PC-3 (cell line): ENCODE data around the gene SAP30L. TPM values are rescaled to one million over a fixed set of nuclear protein-coding genes. Genes with fewer than 3 reads are reported as not detected.

Experiments
- ATAC-seq: fragments of 200-7000 bp; cut with Tn5 transposase; 2 replicates; pipeline ENCODE4 v1.9.1; 2020; ENCODE audit warnings: mild to moderate bottlenecking, moderate library complexity
- BruUV-seq: library from RNA; stranded (reverse); fragments of 400-500 nt; replicated peaks from 2 replicates; lab custom pipeline; 2021; lab: Mats Ljungman, UMichigan
- CTCF ChIA-PET: fragments of 300-600 bp; sonication (Branson Sonifier 250); formaldehyde crosslinking; loops from one replicate; lab custom pipeline; 2022; ENCODE audit warnings: antibody characterized with exemption; lab: Charles Lee
- POLR2A ChIA-PET: fragments of 300-600 bp; sonication (Branson Sonifier 250); formaldehyde crosslinking; loops from one replicate; lab custom pipeline; 2022; ENCODE audit warnings: antibody characterized with exemption; ENCODE audit not compliant: unreplicated experiment; lab: Charles Lee
- DNase-seq: peaks from one replicate; pipeline ENCODE4 v3.0.0-alpha.2; 2015
- H2AFZ ChIP-seq: fragments of 300-600 bp; sonication (generic); 2 replicates; pipeline ENCODE4 v1.6.0; 2016; ENCODE audit warnings: antibody characterized with exemption, low read length
- H3F3A ChIP-seq: fragments of 300-600 bp; sonication (generic); one replicate; pipeline ENCODE4 v1.6.0; 2017; ENCODE audit warnings: antibody characterized with exemption, low read length, control low read depth, mild to moderate bottlenecking; ENCODE audit not compliant: unreplicated experiment
- H3K27ac ChIP-seq: fragments of 300-600 bp; sonication (generic); 2 replicates; pipeline ENCODE4 v1.5.1; 2016; ENCODE audit warnings: mild to moderate bottlenecking, low read length
- H3K27me3 ChIP-seq: fragments of 300-600 bp; sonication (generic); 2 replicates; pipeline ENCODE4 v1.6.1; 2016; ENCODE audit warnings: low read length, mixed read lengths
- H3K36me3 ChIP-seq: fragments of 300-600 bp; sonication (generic); 2 replicates; pipeline ENCODE4 v1.6.1; 2016; ENCODE audit warnings: low read depth, mixed run types, low read length, mixed read lengths
- H3K4me1 ChIP-seq: fragments of 300-600 bp; sonication (generic); 2 replicates; pipeline ENCODE4 v1.5.1; 2016; ENCODE audit warnings: low read length; ENCODE audit not compliant: insufficient read depth
- H3K4me2 ChIP-seq: fragments of 300-600 bp; sonication (generic); 2 replicates; pipeline ENCODE4 v1.6.0; 2016; ENCODE audit warnings: low read length
- H3K4me3 ChIP-seq: fragments of 300-600 bp; sonication (generic); 2 replicates; pipeline ENCODE4 v1.5.1; 2016; ENCODE audit warnings: mild to moderate bottlenecking, low read length, mixed read lengths
- H3K79me2 ChIP-seq: fragments of 300-600 bp; sonication (generic); 2 replicates; pipeline ENCODE4 v1.6.1; 2017; ENCODE audit warnings: low read length, mixed read lengths
- H3K9ac ChIP-seq: fragments of 300-600 bp; sonication (generic); 2 replicates; pipeline ENCODE4 v1.6.0; 2016; ENCODE audit warnings: mild to moderate bottlenecking, low read length
- H3K9me2 ChIP-seq: fragments of 300-600 bp; sonication (generic); replicated peaks from 2 replicates; pipeline ENCODE4 v1.6.1; 2016; ENCODE audit warnings: mixed run types, low read length, mixed read lengths
- H3K9me3 ChIP-seq: fragments of 300-600 bp; sonication (generic); 2 replicates; pipeline ENCODE4 v1.6.1; 2016; ENCODE audit warnings: low read length, mixed read lengths
- H4K20me1 ChIP-seq: fragments of 300-600 bp; sonication (generic); 2 replicates; pipeline ENCODE4 v1.6.1; 2016; ENCODE audit warnings: low read length, mixed read lengths
- EZH2 ChIP-seq: fragments of 300-600 bp; sonication (generic); IDR thresholded peaks from one replicate; pipeline ENCODE4 v1.6.1; 2017; ENCODE audit warnings: antibody characterized with exemption, mild to moderate bottlenecking, low read length; ENCODE audit not compliant: unreplicated experiment
- EZH2phosphoT487 ChIP-seq: fragments of 300-600 bp; sonication (generic); IDR thresholded peaks from 2 replicates; pipeline ENCODE4 v1.6.1; 2018; ENCODE audit warnings: mild to moderate bottlenecking, antibody characterized with exemption, low read length, borderline replicate concordance
- intact Hi-C: fragments of 100-400 bp; cut with micrococcal nuclease; formaldehyde crosslinking; loops from 2 replicates; pipeline ENCODE4 v1.9.0; 2023
- total RNA-seq: library from RNA; depleted of rRNA; stranded (reverse); fragments of >200 nt; gene quantifications from 2 replicates; pipeline ENCODE4 v1.2.3, GENCODE V29; 2014
- TF ChIP-seq, protein P1 (sequence below): fragments of 300-600 bp; sonication (generic); conservative IDR thresholded peaks from 2 replicates; pipeline ENCODE4 v1.5.1; 2017; ENCODE audit warnings: antibody characterized with exemption, low read depth, mild to moderate bottlenecking, low read length

SAP30L gene
- total RNA-seq, 1 experiment from 2014 or later = 36.0 TPM

DNA sequence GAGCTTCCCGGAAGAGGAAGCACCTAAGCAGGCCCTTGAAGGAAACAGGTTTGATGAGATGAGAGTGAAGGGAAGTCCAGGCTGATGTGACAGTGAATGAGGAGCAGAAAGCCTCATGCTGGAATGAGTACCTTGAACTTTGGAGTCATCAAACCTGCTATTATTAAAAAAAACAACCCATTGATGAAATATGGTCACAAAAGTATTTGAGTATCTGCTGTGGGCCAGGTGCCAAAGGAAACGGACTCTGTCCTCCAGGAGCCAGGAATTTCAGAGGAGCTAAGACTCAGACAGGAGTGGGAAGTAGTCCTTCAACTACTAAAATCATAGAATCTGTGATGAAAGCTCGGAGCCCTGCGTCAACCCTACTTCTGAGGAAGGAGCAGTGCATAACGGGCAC lies 20.4 kb downstream of the SAP30L start:
- intact Hi-C loops = loop anchor here (2.0 kb wide), 1 partner anchor 491 kb away; no protein-coding TSS in a partner anchor
- Histone ChIP-seq H3K9me2 (no peaks in the 10 kb centered on the region), H4K20me1 (no peaks in the 10 kb centered on the region), H3K27ac (no peak overlapping the region), H3K9me3 (no peaks in the 10 kb centered on the region), H3K9ac (no peak overlapping the region), H3F3A (no peaks in the 10 kb centered on the region), H3K4me2 (no peak overlapping the region), H3K27me3 (peaks cover 12% of the 10 kb centered on the region), H3K4me3 (no peak overlapping the region), H3K36me3 (no peaks in the 10 kb centered on the region), H3K4me1 (no peaks in the 10 kb centered on the region), H3K79me2 (no peaks in the 10 kb centered on the region), H2AFZ (no peak overlapping the region)
- POLR2A ChIA-PET = no interaction called here
- BruUV-seq = no TSS peak
- DNase-seq (no peak), ATAC-seq (no peak)
- CTCF ChIA-PET = no interaction called here
- TF ChIP-seq, protein P1, sequence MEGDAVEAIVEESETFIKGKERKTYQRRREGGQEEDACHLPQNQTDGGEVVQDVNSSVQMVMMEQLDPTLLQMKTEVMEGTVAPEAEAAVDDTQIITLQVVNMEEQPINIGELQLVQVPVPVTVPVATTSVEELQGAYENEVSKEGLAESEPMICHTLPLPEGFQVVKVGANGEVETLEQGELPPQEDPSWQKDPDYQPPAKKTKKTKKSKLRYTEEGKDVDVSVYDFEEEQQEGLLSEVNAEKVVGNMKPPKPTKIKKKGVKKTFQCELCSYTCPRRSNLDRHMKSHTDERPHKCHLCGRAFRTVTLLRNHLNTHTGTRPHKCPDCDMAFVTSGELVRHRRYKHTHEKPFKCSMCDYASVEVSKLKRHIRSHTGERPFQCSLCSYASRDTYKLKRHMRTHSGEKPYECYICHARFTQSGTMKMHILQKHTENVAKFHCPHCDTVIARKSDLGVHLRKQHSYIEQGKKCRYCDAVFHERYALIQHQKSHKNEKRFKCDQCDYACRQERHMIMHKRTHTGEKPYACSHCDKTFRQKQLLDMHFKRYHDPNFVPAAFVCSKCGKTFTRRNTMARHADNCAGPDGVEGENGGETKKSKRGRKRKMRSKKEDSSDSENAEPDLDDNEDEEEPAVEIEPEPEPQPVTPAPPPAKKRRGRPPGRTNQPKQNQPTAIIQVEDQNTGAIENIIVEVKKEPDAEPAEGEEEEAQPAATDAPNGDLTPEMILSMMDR = no peak
- no peak for TF ChIP-seq EZH2
- TF ChIP-seq EZH2phosphoT487 = no peak

DNA sequence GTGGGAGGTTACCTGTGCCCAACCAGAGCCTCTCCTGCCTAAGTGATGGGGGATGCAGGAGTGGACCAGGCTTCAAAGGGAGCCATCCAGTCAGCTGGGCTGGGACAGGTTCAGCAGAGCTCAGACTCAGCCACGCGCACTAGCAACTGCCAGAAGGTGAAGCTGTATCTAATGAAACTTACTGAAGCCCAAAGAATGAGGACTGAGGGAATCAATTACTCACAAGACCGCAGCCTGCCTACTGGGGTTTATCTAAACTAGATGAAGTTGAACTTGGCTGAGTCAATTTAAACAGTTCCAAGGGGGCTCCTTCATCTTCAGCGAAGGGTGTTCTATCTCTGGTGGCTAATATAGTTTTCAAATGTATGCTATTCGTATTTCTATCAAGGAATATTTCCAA lies 20.9 kb downstream of the SAP30L start:
- Histone ChIP-seq H3K9me3 (no peaks in the 10 kb centered on the region), H3K4me3 (no peak overlapping the region), H3F3A (no peaks in the 10 kb centered on the region), H3K27me3 (peaks cover 17% of the 10 kb centered on the region), H4K20me1 (no peaks in the 10 kb centered on the region), H3K27ac (no peak overlapping the region), H3K36me3 (no peaks in the 10 kb centered on the region), H3K4me1 (no peaks in the 10 kb centered on the region), H3K9ac (no peak overlapping the region), H2AFZ (no peak overlapping the region), H3K79me2 (no peaks in the 10 kb centered on the region), H3K4me2 (no peak overlapping the region), H3K9me2 (no peaks in the 10 kb centered on the region)
- intact Hi-C loops = loop anchor here (1.0 to 2.0 kb wide), 3 partner anchors 144 to 492 kb away; no protein-coding TSS in a partner anchor
- BruUV-seq = no TSS peak
- DNase-seq (no peak), ATAC-seq (no peak)
- TF ChIP-seq EZH2 (no peak), EZH2phosphoT487 (no peak)
- TF ChIP-seq, protein P1 = no peak
- POLR2A ChIA-PET = no interaction called here
- CTCF ChIA-PET = no interaction called here

DNA sequence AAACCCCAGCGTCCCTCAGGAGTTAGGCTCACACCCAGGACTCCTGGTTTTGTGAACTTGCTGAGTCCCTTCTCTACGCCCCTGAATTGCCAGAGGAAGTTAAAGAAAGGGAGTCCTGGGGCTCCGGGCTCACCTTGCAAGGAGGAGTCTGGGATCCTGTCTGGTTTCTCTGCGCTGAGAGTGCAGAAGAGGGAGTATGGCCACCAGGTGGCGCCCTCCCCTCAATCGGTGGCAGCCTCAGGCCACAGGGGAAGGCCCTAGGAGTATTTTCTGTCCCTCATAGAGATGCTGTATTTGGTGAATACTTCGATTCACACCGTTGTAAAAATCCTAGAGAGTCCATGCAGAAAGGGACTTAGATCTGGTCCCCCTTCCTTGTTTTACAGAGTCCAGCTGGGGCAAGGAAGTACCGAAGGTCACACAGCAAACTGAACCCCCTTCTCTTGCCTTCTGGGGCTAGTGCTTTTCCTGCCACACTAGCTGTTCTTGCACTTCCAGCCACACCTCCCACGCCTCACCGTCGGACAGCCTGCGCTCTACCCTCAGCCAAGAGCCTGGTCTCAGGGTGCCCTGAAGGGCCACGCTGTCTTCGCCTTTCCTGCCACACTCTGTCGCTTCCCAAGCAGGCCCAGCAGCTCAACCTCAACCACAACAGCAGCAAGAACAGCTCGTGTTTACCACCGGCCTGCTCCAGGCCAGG lies 22.0 kb downstream of the SAP30L start:
- intact Hi-C loops = loop anchor here (1.0 to 2.0 kb wide), 3 partner anchors 142 to 493 kb away; no protein-coding TSS in a partner anchor

More for the DNA sequence above, 22.0 kb downstream of the SAP30L start:
- Histone ChIP-seq H4K20me1 (no peaks in the 10 kb centered on the region), H3K36me3 (no peaks in the 10 kb centered on the region), H3K4me2 (no peak overlapping the region), H2AFZ (no peak overlapping the region), H3K4me3 (no peak overlapping the region), H3K9ac (no peak overlapping the region), H3K9me2 (no peaks in the 10 kb centered on the region), H3F3A (no peaks in the 10 kb centered on the region), H3K27me3 (peaks cover 28% of the 10 kb centered on the region), H3K79me2 (no peaks in the 10 kb centered on the region), H3K9me3 (no peaks in the 10 kb centered on the region), H3K4me1 (no peaks in the 10 kb centered on the region), H3K27ac (no peak overlapping the region)
- DNase-seq (peak; percentile 74), ATAC-seq (peak; percentile 98)
- ChIA-PET POLR2A (no interaction called here), CTCF (interaction anchor here (0.7 kb wide), 1 partner anchor 11 kb away, joined by 3 read pairs; no protein-coding TSS in a partner anchor)
- BruUV-seq = no TSS peak
- TF ChIP-seq EZH2 (no peak), EZH2phosphoT487 (no peak)
- TF ChIP-seq, protein P1 = peak; percentile 83
